GM20431 (cell line): ENCODE results near the gene PLA2G4A.

ENCODE experiments used
- in situ Hi-C: fragments of 300-500 bp; cut with MseI, MboI; formaldehyde crosslinking; loops from one replicate; pipeline ENCODE4 v1.15.0; 2020; ENCODE audit warnings: low sequenced_read_pairs; ENCODE audit not compliant: unreplicated experiment

PLA2G4A gene

DNA sequence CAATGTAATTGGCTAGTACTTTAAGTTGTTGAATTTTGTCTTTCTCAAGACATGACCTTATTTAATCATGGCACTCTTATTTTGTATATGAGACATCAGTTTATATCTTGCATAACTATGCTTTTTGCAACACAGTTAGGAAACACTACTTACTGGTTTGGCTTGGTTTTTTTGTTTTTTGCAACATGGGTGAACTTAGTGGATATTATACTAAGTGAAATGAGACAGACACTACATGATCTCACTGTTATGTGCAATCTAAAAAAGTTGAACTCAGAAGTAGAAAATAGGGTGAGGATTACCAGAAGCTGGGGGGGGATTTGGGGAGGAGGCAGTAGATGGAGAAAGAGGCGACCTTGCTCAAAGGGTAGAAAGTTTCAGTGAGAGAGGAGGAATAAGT lies 132.1 kb downstream of the PLA2G4A start:
- in situ Hi-C loops, result no loop called here

- in situ Hi-C loops, result no loop called here
These were observed 137.1 kb downstream of the PLA2G4A start for GRCh38 chr1:186965847-186966246.

DNA sequence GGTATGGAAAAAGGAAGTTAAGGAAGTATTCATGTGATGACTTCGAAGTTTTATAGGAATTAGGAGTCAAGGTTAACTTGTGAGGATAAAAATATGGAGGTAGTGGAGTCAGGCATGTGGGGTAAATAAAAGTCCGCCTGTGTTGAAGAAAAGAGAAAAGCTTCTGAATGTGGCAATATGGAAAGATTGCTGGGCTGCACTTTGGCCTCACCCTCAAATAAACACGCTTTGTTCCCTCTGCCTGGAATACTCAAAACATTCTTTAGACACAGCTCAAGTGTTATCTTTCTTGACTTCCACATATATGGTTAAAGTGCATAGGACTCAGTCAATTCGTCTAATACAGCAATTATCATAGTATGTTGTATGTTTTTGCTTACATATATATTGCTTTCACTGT lies 137.7 kb downstream of the PLA2G4A start:
- in situ Hi-C loops, result no loop called here

GRCh38 chr1:186967656-186968394 lies 139.1 kb downstream of the PLA2G4A start:
- in situ Hi-C loops, result no loop called here

DNA sequence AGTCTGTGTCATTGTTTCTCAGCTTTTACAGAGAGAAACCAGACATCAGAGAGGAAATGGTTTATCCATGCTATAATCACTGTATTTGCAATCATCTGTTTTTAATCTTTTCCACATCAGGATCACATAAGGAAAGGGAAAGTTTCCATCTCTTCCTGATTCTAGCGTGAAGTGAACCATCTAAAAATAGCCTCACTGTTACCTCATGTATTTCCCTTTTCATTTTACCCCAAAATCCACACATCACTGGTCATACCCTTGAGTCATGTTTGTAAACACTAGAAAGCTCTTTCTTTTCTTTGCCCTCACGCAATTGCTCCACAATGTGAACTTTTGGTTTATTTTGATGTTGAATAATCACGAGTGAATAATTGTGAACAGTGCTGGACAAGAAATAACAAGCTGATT lies 146.0 kb downstream of the PLA2G4A start:
- in situ Hi-C loops, result loop anchor here (25.0 kb wide), 3 partner anchors 262 to 487 kb away; no protein-coding TSS in a partner anchor

- in situ Hi-C loops, result loop anchor here (25.0 kb wide), 3 partner anchors 263 to 488 kb away; no protein-coding TSS in a partner anchor
These were observed 146.5 kb downstream of the PLA2G4A start for GRCh38 chr1:186975220-186975619.

- in situ Hi-C loops, result loop anchor here (25.0 kb wide), 3 partner anchors 264 to 489 kb away; no protein-coding TSS in a partner anchor
These were observed 148.0 kb downstream of the PLA2G4A start for GRCh38 chr1:186976700-186977099.

- in situ Hi-C loops, result loop anchor here (25.0 kb wide), 3 partner anchors 265 to 490 kb away; no protein-coding TSS in a partner anchor
These were observed 148.7 kb downstream of the PLA2G4A start for GRCh38 chr1:186977266-186977957.

DNA sequence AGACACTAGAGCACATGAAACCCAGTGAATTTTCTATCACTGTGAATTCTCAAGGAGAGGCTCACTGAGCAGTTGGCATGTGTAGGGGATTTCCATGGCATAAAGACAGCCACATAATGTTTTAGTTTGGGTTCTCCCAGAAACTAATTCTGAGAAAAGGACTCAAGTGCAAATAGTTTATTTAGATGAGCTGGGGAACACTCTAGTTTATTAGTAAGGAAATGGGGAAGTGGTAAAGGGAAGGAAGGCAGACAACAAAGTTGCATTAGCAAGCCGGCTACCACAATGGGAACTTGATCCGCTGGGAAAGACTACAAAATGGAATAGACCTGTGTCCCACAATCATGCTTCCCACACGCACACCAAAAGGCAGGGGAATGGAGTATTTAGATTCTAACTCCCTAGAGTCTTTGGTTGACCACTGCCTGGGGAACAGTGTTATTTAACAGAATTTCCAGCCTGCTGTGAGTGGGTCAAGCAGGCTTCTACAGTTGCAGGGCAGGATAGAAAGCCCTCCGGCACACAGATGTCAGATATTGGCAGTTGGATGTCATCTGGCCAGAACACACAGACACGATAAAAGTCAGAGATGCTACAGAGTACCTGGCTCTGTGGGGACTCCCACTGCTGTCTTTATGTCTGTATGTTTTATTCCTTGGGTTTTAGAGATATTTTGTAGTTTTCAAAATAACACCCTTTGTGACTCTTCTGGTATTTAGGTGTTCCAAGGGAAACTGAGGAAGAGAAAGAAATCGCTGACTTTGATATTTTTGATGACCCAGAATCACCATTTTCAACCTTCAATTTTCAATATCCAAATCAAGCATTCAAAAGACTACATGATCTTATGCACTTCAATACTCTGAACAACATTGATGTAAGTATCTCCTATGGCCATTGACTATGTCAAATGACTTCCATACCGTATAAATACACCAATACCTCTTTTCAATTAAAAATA lies 150.1 kb downstream of the PLA2G4A start:
- in situ Hi-C loops, result loop anchor here (25.0 kb wide), 3 partner anchors 267 to 492 kb away; no protein-coding TSS in a partner anchor

- in situ Hi-C loops, result loop anchor here (25.0 kb wide), 3 partner anchors 268 to 493 kb away; no protein-coding TSS in a partner anchor
These were observed 151.7 kb downstream of the PLA2G4A start for GRCh38 chr1:186980400-186980799.

GRCh38 chr1:186982116-186982515 lies 153.4 kb downstream of the PLA2G4A start:
- in situ Hi-C loops, result loop anchor here (25.0 kb wide), 3 partner anchors 270 to 495 kb away; no protein-coding TSS in a partner anchor

DNA sequence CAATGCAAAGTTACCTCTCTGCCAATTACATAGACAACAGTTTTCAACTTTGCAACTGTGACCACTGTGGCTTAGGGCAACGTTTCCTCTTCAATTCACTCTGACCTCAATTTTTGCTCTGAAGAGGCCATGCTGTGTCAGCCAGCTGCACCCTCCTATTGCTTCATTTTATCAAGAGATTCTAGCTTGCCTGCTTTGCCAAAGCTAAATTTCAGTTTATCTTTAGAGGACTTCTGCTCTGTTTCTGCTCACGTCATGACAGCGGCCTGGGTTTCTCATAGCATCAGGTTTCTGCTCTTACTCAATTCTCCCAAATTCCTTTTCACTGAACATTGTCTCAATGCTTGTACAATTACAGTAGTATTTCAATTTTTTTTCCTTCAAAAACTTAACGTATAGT lies 154.6 kb downstream of the PLA2G4A start:
- in situ Hi-C loops, result loop anchor here (25.0 kb wide), 3 partner anchors 271 to 496 kb away; no protein-coding TSS in a partner anchor

GRCh38 chr1:186984959-186985358 lies 156.2 kb downstream of the PLA2G4A start:
- in situ Hi-C loops, result loop anchor here (25.0 kb wide), 3 partner anchors 273 to 498 kb away; no protein-coding TSS in a partner anchor

- in situ Hi-C loops, result loop anchor here (25.0 kb wide), 3 partner anchors 274 to 499 kb away; no protein-coding TSS in a partner anchor
These were observed 157.2 kb downstream of the PLA2G4A start for GRCh38 chr1:186985889-186986491.

- in situ Hi-C loops, result loop anchor here (25.0 kb wide), 3 partner anchors 275 to 500 kb away; no protein-coding TSS in a partner anchor
These were observed 158.3 kb downstream of the PLA2G4A start for GRCh38 chr1:186987065-186987464.

- in situ Hi-C loops, result loop anchor here (25.0 kb wide), 3 partner anchors 275 to 500 kb away; no protein-coding TSS in a partner anchor
These were observed 159.0 kb downstream of the PLA2G4A start for GRCh38 chr1:186987769-186988168.

- in situ Hi-C loops, result loop anchor here (25.0 kb wide), 3 partner anchors 282 to 507 kb away; no protein-coding TSS in a partner anchor
These were observed 165.2 kb downstream of the PLA2G4A start for GRCh38 chr1:186993996-186994395.

GRCh38 chr1:186994897-186995296 lies 166.1 kb downstream of the PLA2G4A start:
- in situ Hi-C loops, result loop anchor here (25.0 kb wide), 3 partner anchors 283 to 508 kb away; no protein-coding TSS in a partner anchor

- in situ Hi-C loops, result loop anchor here (25.0 kb wide), 3 partner anchors 285 to 510 kb away; no protein-coding TSS in a partner anchor
These were observed 168.1 kb downstream of the PLA2G4A start for GRCh38 chr1:186996816-186997215.
